Progenitor cell of endocrine pancreas (in vitro differentiated cells): ENCODE data around the gene SLC38A10. TPM values are rescaled to one million over a fixed set of nuclear protein-coding genes. Genes with fewer than 3 reads are reported as not detected.

ENCODE experiments used
- DNase-seq: peaks from one replicate; pipeline ENCODE4 v3.0.0; 2021; ENCODE audit warnings: low spot score; ENCODE audit not compliant: unreplicated experiment
- H3K27ac Mint-ChIP-seq: 2 replicates; pipeline ENCODE4 v1.8.0; 2021; ENCODE audit warnings: mild to moderate bottlenecking, moderate library complexity, mixed read lengths
- H3K27me3 Mint-ChIP-seq: 2 replicates; pipeline ENCODE4 v1.8.0; 2021; ENCODE audit warnings: mixed read lengths
- H3K36me3 Mint-ChIP-seq: 2 replicates; pipeline ENCODE4 v1.8.0; 2022; ENCODE audit warnings: mixed read lengths; ENCODE audit not compliant: insufficient read depth
- H3K4me1 Mint-ChIP-seq: 2 replicates; pipeline ENCODE4 v1.8.0; 2021; ENCODE audit warnings: low read depth, mixed read lengths
- H3K4me3 Mint-ChIP-seq: 2 replicates; pipeline ENCODE4 v1.8.0; 2021; ENCODE audit warnings: low read depth, mild to moderate bottlenecking, moderate library complexity, mixed read lengths
- H3K9me3 Mint-ChIP-seq: 2 replicates; pipeline ENCODE4 v1.8.0; 2021; ENCODE audit warnings: low read depth, mixed read lengths
- total RNA-seq: library from RNA; stranded (reverse); gene quantifications from 2 replicates; pipeline ENCODE4 v1.2.1, GENCODE V29; 2021
- TF ChIP-seq, protein P1 (sequence below): fragments of 200-600 bp; sonication (generic); IDR thresholded peaks from one replicate; pipeline ENCODE4 v1.5.0; 2021; ENCODE audit warnings: antibody characterized with exemption, mild to moderate bottlenecking; ENCODE audit not compliant: unreplicated experiment

SLC38A10 gene
- total RNA-seq, 1 donor from 2014 or later = 130 TPM

DNA sequence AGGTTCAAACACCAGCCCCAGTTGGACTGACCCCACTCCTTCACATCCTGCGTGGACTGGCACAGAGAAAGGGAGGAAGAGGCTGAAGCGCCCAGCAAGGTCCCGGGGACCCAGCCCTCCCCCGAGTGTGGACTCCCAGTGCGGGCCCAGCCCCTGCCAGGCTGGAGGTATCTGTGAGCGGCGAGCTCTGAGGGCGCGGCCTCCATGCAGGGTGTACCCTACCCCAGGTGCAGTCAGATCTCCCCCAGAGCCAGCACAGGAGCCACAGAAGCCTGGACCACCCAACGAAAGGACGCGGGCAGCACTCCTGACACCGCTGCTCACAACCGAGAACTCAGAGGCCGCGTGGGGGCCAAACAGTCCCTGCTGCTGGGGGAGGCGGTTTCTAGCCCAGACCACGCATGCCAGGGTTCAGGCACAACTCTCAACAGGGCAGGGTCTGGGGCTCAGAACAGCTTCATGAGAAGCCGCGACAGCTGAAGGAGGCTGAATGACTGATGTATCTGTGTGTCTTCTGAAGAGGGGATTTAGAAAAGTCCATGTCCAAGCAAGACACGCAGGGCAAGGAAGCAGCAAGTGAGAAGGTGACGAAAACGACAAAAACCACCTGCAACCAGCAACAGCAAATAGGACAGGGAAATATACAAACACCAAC is 8.5 kb downstream of the SLC38A10 start:
- no peaks in the 10 kb centered on the region for H3K27me3 Mint-ChIP-seq
- peaks cover 6% of the 10 kb centered on the region for H3K36me3 Mint-ChIP-seq
- no peak overlapping the region for H3K27ac Mint-ChIP-seq
- peaks cover under 1% of the 10 kb centered on the region for H3K4me1 Mint-ChIP-seq
- no peaks in the 10 kb centered on the region for H3K9me3 Mint-ChIP-seq
- H3K4me3 Mint-ChIP-seq = no peak overlapping the region
- TF ChIP-seq, protein P1, sequence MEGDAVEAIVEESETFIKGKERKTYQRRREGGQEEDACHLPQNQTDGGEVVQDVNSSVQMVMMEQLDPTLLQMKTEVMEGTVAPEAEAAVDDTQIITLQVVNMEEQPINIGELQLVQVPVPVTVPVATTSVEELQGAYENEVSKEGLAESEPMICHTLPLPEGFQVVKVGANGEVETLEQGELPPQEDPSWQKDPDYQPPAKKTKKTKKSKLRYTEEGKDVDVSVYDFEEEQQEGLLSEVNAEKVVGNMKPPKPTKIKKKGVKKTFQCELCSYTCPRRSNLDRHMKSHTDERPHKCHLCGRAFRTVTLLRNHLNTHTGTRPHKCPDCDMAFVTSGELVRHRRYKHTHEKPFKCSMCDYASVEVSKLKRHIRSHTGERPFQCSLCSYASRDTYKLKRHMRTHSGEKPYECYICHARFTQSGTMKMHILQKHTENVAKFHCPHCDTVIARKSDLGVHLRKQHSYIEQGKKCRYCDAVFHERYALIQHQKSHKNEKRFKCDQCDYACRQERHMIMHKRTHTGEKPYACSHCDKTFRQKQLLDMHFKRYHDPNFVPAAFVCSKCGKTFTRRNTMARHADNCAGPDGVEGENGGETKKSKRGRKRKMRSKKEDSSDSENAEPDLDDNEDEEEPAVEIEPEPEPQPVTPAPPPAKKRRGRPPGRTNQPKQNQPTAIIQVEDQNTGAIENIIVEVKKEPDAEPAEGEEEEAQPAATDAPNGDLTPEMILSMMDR = no peak
- DNase-seq = no peak

DNA sequence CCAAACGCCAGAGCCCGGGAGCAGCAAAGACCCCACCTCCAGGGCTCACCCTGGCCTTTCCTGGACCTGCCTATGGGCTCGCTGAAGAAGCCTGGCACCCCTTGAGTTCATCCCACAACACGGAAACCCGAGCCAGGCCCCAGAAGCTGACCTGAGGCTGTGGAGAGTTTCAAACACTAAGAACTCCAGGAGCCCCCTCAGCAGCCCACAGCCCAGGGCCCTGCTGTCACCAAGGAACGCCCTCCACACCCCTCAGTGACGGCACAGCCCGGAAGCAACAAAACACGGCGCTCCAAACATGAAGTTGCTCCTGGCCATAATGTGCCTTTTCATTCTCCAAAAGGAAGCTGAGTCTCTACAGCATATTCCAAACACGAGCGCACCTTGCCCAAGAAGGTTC is 9.2 kb downstream of the SLC38A10 start:
- Mint-ChIP-seq H3K27ac (no peak overlapping the region), H3K36me3 (peaks cover 6% of the 10 kb centered on the region), H3K4me3 (no peak overlapping the region), H3K9me3 (no peaks in the 10 kb centered on the region), H3K27me3 (no peaks in the 10 kb centered on the region), H3K4me1 (no peaks in the 10 kb centered on the region)
- DNase-seq = no peak
- TF ChIP-seq, protein P1 = no peak

DNA sequence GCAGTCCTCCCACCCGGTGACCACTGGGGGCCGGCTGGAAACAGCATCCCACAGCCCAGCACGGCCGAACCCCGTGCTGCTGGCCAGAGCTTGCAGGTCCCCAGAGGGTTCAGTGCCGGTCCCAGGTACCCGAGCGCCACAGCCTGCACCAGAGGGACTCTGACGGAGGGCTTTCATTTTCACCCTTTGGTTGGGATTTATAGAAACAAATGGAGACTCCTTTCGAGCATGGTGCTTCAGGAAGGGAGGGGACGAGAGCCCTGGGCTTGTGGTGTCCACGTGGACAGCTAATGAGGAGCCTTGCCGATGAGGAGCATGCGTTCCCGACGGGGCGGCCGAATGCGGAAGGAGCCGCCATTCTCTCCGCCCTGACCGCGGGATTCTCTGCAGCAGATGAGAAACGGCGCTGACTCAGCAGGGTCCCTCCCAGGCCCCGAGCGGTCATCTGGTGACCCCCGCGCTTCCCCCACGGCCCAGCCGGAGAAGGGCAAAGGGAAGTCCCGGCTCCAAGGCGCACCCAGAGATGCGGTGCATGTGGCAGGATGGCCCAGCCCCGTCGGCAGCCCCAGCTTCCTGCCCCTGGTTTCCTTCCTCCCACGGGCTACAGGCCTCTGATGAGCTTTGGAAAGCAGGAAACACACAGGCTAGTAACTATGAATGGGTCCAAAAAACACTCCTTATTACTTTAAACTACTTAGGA is 9.8 kb downstream of the SLC38A10 start:
- Mint-ChIP-seq H3K9me3 (no peaks in the 10 kb centered on the region), H3K27ac (no peak overlapping the region), H3K4me3 (no peak overlapping the region), H3K27me3 (no peaks in the 10 kb centered on the region), H3K4me1 (no peaks in the 10 kb centered on the region), H3K36me3 (peaks cover 7% of the 10 kb centered on the region)
- DNase-seq = no peak
- TF ChIP-seq, protein P1 = no peak

DNA sequence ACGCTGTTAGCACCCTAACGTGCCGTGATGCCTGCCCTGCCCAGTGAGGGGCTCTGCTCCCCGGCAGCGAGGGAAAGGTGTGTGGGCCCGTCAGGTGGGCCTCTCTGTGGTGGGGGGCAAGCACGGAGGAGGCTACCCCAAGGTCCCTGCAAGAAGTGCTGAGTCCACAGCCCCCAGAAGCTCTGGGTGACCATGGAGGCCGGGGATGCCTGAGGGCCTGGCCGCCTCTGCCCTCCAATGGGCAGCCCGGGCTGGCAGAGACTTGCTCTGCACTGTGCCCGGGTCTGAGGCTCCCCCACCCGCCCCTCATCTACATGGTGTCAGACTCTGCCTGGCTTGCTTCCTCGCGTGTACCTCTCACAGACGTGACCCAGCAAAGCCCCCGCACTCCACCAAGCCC is 12.2 kb downstream of the SLC38A10 start:
- Mint-ChIP-seq H3K4me1 (no peaks in the 10 kb centered on the region), H3K4me3 (no peak overlapping the region), H3K27me3 (no peaks in the 10 kb centered on the region), H3K9me3 (no peaks in the 10 kb centered on the region), H3K27ac (no peak overlapping the region), H3K36me3 (peaks cover 11% of the 10 kb centered on the region)
- TF ChIP-seq, protein P1 = no peak
- no peak for DNase-seq

DNA sequence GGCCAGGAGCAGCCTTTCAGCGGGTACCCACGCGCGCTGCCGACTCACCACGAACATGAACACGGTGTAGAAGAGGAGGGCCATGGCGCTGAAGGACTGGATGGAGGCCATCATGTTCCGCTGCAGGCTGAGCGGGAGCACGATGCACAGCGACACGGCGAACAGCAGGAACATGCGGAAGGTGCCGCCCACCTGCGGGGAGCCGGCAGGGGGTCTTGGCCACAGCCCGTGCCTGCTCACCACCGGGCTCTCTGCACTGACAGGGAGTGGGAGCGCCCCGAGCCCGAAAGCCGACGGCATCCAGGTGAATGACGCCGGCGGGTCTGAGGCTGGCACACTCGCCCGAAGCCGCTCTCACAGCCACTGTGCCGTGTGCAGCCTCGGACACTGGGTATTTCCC is 13.0 kb downstream of the SLC38A10 start:
- DNase-seq = no peak
- Mint-ChIP-seq H3K27ac (no peak overlapping the region), H3K4me3 (no peak overlapping the region), H3K4me1 (no peaks in the 10 kb centered on the region), H3K9me3 (no peaks in the 10 kb centered on the region), H3K36me3 (peaks cover 8% of the 10 kb centered on the region), H3K27me3 (no peaks in the 10 kb centered on the region)
- TF ChIP-seq, protein P1 = no peak
